Stimulated activated CD8-positive, alpha-beta memory T cell treated with anti-CD3 and anti-CD28 coated beads, Interleukin-15, amount 100 ng/mL, for 48 hours (primary cell): ENCODE data around the gene FAM107B.
"Not testable (repeated sequence)": the region's sequence is repeated elsewhere in the genome, so short reads cannot be mapped to it uniquely, and the experiment has no call there.

Experiments
- DNase-seq, 2 donors: peaks; one replicate each; pipeline ENCODE4 v3.0.0-alpha.2; 2020; ENCODE audit warnings: low read depth in 2 of 2

Gene FAM107B

DNA sequence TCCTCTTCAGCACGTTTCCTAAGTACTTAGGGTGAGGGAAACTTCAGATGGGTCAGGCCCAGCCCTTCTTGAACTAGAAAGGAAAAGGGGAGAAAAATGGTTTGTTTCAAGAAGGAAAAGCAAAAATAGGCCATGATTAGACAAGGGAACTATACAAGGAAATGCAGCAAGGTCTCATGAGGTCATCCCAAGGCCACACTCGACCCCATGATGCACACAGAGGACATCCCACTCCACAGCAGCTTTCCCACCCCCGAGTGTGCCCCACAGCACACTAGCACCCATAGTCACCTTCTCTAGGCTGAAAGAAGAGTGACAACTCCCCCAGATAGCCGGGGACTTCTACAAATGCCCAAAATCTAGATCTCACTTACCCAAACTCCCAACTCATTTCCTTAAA lies 173.4 kb downstream of the FAM107B start:
- no peak for DNase-seq

DNA sequence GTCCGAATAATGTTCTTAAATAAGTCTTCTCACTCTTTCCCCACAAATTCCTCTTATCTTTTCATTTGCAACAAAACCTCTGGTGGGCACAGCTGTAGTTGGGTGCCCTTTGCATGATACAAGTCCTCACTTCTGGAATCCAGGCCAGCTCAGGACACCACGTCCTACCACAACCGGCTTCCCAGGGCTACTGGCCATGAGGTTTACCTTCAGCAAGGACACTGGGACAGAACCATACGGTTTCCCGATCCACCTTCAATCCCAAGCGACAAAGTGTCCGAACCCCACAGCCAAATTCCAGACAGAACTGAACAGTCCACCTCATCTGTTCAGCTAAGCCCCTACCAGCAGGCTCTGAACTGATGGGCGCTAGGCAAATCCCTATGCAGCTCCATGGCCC lies 174.6 kb downstream of the FAM107B start:
- DNase-seq = no peak

DNA sequence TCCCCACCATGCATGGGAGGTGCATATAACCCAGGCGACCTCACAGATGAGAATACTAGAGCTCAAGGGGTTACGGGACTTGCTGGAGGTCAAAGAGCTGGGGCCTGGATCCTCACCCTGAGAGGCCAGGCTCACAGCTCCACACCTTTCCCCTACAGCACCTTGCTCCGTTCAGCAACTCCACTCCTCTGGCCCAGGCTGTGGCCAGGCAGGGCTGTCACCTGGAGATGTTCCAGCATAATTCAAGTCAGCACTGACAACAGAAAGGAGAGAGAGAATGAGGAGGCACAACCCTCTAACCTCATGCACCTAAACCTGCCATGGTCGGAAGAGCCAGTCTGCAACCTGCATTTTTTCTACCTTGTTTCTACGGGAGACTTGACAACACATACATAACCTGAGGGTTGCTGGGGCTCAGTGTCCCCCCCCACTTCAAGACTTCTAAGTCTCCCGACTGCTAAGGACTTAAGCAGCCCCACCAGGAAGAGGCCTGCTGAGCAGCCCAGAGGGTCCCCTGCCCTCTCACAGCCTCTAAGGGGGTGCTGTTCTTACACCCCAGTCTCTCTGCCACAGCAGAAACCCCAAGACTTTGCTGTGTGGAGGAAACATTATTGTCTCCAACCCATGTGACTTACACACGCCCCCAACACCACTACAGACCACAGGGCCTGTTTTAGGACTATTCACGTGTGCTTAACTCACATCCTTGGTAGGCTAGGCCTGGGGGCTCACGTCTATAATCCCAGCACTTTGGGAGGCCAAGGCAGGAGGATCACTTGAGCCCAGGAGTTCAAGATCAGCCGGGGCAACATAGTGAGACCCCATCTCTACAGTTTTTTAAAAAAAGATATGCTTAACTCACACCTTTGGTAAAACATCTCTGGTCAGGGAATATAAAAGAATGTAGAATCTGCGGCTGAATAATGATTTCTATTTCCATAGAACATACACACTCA lies 175.6 kb downstream of the FAM107B start:
- no peak for DNase-seq

DNA sequence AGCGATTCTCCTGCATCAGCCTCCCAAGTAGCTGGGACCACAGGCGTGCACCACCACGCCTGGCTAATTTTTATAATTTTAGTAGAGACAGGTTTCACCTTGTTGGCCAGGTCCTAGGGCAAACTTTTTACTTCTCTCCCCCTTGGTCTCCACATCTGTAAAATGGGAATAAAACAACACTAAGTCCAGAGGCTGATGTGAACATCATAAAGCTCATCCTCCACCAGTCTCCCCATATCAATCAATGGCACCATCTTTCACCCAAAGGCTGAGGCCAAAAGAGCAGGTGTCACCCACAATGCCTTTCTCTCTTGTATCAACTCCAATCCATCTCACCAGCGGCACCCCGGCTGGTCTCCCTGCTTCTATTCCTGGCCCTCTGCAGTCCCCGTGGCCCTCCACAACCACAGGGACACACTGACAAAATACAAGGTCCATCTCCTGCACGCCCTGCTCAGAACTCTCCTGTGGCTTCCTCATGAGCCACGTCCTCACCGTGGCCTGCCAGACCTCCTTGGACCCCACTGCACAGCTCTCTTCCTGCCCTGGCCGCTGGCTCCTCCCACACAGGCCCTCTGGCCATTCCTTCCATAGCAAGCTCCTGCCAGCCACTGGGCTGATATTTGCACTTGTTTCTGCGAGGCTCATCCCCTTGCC lies 179.0 kb downstream of the FAM107B start:
- no peak for DNase-seq

DNA sequence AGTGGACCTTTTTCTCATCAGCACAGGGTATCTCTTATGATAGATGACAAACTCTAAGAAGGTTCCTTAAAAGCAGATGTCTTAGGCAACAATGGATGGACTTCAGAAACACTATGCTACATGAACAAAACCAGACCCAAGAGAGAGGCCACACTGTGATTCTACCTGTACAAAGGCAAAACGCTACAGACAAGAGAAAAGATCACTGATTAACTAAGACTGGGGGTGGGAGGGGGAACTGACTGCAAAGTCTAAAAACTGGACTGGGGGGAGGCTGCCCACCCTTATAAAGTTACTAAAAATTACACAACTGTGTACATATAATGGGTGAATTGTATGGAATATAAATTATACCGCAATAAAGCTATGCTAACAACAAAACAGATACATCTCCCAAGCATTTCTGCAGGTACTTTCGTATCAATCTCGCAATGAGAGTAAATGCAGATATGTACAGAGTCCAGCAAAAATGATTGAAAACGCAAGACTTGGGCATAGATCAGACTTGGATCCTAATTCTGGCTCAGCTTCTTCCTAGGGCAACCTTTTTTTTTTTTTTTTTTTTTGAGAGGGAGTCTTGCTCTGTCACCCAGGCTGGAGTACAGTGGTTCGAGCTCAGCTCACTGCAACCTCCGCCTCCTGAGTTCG lies 179.7 kb downstream of the FAM107B start:
- no peak for DNase-seq

DNA sequence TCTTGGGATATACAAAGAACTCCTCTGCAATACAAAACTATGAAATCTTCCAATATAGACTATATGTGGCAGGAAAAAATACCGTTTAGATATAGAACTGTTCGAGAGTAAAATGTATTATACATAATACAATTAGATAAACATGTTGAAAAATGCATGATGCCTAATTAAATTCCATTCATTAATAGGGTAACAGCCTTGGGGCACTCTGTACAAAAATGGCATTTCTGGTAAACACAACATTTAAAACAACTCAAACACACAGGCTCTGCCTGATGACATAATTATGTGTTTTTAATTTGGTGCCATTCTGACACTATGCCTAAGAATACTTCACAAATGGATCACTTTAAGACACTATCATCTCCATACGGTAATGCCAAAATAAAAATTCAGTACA lies 180.9 kb downstream of the FAM107B start:
- no peak for DNase-seq

DNA sequence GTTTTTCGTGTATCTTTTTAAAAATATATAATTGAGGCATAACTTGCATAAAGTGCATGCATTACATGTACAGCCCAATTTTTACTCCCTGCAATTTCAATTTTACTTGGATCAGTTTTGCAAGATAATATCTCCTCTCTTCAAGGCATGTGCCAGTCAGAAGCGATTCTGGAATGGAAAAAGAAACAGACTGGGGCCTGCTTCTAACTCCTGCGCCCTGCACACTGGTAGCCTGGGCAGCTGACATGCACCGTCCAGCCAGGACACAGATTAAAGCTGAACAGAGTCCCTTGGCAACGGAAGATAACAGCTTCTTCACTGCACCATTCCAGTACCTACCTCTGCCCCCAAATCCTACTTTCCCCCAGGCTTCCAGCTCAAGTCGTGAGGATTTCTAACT lies 182.1 kb downstream of the FAM107B start:
- DNase-seq = no peak

DNA sequence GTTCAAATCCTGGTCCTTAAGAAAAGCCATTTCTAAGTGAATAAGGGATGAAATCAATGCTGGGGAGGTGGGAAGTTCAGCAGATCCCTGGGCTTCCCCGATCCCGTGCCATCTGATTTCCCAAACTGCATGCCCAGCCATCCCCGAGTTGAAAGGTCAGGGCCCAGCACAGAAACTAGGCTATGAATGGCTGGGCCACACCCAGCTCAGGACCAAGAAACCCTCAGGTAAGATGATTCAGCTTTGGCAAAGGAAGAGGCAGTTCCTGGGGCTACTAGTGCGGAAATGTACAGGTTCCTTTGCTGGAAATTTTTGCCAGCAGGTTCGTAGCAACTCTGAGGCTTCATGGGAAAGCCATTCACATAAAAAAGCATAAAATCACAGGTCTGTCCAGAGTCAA lies 182.7 kb downstream of the FAM107B start:
- DNase-seq = no peak

DNA sequence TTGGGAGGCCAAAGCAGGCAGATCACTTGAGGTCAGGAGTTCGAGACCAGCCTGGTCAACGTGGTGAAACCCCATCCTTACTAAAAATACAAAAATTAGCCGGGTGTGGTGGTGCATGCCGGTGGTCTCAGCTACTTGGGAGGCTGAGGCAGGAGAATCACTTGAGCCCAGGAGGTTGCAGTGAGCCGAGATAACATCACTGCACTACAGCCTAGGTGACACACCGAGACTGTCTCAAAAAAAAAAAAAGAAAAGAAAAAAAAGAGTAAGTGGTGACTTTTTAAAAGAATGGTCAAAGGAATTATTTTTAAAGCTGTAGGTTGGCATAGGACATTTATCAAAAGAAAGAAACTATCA lies 185.8 kb downstream of the FAM107B start:
- not testable (repeated sequence) for DNase-seq

DNA sequence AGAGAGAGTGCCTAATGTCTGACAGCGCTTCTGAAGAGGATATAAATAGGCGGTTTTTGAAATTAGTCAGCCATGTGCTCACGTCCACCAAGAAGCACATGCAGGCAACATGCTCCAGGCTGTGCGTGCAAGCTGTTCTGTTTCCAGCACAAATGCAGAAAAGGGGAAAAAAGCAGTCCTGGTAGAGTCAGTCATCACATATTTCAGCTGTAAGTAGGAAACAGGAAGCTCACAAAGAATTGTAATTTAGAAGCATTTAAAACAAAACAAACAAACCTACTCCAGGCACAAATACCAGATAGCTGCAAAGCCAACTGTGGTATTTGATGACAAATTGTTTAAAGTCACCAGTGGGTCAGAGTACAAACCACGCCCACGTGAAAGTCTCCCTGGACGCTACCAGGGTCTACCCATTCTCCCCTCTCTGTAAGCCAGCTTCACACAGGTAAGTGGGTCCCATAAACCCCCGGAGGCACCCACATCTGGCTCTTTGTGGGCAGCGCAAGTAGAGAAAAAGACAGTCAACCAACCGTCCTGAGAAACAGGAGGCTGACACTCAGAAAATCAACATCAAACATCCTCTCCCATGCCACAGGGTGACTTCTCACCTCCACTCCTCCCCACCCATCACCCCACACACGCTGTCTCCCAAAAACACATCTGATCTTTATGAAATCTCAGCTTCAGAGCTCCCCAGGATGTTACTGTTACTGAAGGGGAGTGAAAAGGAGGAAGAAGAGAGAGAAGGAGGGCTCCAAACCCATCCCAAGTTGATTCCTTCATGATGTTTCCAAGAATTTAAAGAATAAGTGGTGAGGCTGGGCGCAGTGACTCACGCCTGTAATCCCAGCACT lies 186.4 kb downstream of the FAM107B start:
- no peak for DNase-seq

DNA sequence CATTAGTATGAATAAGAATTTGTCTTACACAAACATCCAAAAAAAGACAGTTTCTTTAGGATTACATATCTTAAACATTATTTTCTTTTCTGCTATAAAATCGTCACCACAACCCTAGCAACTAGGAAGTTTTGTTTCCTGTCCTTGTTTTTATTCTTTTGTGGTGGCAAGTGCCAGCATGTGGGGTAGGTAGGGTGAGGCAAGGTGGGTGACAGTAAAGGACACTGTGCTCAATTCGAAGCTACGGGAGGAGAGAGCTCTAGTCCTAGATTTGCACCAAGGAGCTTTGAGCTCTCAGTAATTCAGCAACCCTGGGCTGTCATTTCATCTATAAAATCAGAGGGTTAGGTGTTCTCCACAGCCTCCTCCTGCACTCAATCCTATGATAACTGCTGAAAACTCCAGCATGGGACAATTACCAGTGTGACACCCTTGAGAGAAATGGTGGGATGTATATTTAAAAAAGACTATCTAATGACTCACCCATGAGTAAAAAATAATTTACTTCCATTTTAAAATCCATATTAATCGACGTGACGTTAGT lies 187.1 kb downstream of the FAM107B start:
- DNase-seq = no peak

DNA sequence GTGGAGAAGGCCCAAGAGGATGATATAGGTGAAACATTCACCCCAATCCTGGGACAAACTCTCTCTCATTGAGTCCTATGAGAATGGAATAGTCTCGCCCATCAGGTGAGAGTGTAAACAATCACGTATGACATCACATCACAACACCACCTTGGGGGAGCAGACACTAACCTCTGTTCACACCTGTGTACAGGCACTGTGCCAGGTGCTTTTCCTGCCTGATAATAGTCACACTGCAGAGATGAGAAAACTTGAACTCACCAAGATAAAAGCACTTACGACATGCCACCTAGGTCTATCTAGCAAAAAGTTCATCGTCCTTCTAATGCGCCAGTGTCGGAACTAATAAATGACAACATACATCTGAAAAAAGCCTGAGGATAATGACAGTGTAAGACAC lies 187.8 kb downstream of the FAM107B start:
- DNase-seq = no peak

DNA sequence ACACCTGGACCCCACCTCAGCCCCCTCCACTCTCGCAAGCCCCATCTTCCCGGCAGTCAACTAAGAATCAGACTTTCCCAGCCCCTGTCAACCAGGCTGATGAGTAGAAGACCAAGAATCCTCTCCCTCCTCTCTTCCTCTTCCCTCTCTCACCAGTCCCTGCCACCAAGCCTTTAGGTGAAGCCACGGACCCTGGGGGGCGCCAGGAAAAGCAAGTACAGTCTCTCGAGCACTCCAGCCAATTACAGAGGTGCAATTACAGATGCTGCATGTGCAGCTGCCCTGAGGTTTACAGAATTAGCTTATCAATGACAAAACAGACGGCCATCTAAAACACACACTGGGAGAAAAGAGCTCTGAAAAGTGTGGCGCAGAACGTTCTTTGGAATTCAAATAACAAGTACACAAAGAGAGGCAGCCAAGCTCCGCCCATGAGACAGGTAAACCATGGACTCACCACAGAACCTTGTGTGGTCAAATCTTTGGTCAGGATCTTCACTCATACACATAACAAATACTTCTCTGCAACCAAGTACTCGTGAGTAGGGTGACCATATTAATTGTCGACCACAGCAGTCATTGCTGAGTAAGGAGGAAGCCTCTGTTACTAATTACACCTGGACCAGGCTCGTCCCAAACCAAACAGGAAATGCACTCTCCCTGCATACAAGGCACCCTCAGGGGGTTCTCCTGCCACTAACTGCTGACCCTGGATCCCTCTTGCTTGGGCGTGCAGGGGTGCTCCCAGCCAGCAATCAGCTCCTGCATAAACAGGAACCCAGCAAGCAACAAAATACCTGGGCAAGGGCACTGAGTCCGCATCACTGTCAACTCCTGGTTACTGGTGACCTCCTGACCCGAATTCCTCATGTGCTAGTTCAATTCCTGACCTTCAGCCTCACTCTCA lies 189.2 kb downstream of the FAM107B start:
- DNase-seq = no peak

DNA sequence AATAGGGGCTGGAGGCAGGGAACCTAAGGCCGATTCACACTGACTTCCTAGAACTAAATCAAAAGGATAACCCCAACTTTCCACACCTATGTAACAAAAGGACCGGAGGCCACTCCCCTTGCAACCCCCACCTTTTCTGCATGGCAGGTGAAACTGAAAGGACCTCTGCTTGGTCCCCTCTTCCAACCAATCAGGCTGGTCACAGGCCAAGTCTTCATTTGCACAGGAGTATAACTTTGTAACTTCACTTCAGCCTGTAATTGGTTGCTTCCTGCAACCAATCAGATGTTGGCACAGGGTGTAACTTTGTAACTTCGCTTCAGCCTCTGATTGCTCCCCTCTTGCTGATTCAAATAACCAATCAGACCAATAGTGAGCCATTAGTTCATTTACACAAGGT lies 190.0 kb downstream of the FAM107B start:
- DNase-seq = no peak

DNA sequence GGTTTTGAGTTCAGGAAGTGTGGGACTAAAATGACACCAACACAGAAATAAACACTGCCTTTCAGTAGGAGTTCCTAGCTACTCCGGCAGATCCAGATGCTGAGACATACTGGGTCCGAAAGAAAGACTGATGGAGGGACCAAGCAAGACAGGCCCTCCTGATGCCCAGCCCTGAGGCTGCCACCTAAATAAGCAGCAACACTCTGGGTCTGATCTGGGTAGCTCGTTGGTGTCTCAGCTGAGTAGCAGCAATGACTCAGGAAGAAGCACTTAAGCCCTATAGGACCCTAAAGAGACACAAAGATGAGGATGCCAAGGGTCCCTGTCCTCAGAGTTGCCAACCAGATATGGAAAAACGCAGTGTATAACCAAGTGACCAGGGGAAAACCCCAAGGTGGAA lies 190.7 kb downstream of the FAM107B start:
- DNase-seq = no peak

DNA sequence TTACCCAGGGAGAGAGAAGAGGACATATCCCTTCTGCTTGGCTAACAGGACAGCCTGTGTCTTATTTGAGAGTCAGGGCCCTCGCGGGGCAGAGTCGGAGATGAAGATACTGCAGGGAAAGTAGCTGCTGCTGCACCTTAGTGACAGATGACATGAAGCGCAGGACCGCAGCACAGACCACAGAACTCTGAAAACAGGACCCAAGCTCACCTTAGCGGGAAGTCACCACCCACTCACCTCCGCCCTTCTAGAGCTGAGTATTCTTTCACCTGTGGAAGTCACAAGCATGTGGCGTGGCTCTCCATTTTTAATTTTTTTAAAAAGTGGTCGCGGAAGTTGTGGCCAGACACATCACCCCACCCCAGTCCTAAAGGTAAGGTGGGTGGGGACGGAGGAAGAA lies 191.4 kb downstream of the FAM107B start:
- DNase-seq = peak; percentile 66 to 79

DNA sequence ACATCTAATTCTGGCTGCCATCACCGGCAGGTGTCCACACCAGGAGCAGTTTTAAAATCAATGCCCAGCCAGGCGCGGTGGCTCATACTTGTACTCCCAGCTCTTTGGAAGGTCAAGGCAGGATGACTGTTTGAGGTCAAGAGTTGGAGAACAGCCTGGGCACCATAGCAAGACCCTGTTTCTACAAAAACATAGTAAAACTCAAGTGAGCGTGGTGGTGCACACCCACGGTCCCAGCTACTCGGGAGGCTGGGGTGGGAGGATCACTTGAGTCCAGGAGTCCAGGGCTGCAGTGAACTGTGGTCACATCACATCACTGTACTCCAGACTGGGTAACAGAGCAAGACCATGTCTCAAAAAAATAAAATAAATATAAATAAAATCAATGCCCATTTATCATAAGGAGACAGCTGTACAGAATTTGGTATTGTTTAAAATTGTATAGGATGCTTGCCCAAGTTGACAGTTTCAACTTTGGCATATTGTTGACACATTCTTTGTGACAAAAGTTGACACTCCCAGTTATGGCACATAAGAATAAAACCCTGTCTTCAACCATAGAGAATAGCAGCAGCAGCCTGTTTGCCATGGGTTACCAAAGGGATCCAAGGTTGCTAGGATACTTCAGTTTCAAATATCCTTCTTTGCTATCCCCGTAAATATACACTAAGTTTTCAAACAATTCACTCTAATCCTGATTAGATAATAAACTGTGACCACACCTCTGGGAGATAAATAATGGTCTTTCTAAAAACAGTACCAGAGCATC lies 193.0 kb downstream of the FAM107B start:
- no peak for DNase-seq

DNA sequence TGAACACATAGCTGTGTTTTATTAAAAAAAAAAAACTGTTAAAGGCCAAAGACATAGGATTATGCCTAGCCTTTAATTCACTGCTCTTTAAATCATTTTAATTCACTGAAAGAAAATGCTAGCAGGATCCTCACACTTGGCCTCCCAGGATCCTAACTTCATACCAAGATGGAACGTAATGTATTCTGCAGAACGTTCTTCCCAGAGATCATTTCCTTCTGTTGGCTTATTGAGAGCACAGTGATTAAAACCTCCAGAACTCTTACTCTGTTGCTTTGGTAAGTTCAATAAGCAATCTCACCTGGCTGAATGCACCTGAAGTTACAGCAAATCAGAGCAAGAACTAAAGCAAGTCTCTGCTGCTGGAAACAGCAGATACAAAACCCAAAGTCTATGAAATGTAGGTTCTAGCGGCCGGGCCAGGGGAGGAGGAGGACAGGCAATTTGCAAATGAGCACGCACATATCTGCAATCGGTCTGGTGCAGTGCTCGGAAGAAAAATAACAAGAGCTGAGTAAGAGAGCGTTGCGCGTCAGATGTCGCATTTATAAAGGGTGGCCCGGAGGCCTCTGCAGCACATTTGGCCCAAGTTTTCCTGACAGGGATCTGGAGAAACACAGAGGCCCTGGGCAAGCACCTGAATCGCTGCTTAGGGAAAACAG lies 193.9 kb downstream of the FAM107B start:
- no peak for DNase-seq

DNA sequence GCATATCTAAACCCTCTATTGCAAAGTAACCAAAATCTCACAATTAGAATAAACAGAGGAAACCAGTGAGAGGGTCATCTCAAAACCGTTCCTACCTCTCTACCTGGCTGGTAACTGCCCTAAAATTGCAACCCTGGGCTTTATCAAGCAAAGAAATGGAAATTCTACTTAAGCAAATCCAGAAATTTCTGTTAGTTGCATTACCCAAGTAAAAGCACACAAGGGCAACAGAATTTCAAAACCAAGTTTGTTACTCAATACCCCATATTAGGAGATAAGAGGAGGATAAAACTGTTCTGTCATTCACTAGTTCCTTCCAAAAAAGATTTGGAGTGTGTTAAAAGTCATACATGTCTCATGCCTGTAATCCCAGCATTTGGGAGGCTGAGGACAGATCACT lies 195.3 kb downstream of the FAM107B start:
- no peak for DNase-seq
